Stimulated activated CD4-positive, alpha-beta T cell treated with anti-CD3 and anti-CD28 coated beads, Interleukin-2, amount 100 ng/mL, for 4 hours (primary cell): ENCODE results near the gene UGT1A3.

Experiments
- DNase-seq: peaks from one replicate; pipeline ENCODE4 v3.0.0-alpha.2; 2020; ENCODE audit warnings: low read depth

Gene UGT1A3

DNA sequence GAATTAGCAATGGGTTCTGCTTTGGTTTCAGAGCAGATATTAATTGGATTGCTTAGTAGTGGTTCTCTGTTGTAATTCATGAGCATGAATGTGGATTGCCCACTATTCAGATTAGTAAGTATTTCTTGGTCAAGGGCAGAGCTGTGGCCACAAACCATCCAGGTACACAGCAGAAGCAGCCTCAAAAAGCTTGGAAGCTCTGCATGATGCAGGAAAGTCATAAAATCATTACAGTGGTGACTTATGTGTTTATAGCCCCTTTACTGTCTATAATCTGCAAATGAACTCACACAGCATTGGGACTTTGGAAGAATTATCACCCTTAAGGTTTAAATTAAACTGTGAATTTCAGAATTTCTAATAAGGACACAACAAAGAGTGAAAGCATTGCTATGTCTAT is 29.3 kb downstream of the UGT1A3 start:
- DNase-seq = no peak

GRCh38 chr2:233758849-233759248 is 30.0 kb downstream of the UGT1A3 start:
- no peak for DNase-seq

- no peak for DNase-seq
These were observed 31.2 kb downstream of the UGT1A3 start, which contains the start of gene UGT1A1 for GRCh38 chr2:233760043-233760442. Gene UGT1A1 (plus strand): TSS chr2:233760270. CDS start chr2:233760288, 18 bp downstream.

DNA sequence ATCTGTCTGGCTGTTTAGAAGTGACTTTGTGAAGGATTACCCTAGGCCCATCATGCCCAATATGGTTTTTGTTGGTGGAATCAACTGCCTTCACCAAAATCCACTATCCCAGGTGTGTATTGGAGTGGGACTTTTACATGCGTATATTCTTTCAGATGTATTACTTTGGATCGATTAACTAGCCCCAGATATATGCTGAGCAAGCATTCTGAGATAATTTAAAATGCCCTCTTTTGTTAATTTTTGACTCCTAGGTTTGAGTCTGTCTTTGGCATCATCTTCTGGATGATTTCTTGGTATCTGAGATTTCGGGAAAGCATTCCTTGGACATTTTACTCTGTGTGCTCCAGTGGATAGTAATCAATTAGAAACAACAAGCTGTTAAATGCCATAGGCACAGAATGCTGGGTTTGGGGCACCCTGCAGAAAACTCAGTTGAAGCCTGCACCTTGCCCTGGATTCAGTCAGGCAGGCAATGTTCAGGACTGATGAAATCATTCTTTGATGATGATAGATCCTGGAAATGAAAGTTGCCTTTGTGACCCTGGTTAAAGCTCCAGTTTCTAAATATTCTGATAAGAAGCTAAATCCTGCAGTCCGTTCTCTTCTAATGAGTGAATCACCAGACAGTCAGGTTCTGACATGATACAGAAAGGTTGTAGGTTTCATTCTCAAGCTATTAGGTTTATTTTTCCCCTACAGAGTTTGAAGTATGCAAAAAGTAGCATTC is 32.4 kb downstream of the UGT1A3 start:
- DNase-seq = no peak

DNA sequence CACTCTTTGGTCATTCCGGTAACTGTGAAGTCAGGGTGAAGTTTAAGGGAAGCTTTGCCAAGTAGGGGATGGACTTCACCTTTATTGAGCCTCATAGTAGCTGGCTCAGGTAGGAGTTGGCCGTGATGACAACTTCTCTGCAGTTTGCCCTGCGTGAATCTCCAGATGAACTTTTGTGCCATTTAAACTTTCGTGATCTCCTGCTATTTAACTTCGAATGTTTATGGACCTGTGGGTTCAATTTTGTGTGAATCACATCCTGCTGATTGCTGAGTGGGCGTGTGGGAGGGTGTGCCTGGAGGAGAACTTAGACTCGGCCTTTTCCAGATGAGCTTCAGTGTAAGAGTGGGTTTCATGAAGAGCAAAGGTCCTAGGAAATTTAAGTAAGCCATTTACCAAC is 35.4 kb downstream of the UGT1A3 start:
- no peak for DNase-seq

DNA sequence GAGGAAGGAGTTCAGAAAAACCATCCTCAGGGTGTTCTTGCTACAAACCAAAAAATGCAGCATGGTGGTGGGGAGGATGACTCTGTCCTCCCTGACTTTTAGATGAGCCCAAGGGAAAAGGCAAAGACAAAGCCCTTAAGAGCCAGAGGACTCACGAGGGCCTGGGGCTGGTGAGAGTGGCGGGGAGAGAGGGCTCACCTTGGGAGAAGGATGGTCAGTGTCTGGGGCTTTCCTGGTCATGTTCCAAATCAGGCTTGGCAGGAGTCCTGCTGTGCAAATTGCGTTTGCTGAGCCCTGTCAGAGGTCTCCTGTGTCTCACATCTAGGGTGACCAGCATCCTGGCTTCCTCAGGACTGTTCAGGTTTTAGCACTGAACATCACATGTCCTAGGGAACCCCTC is 35.9 kb downstream of the UGT1A3 start:
- DNase-seq = no peak

GRCh38 chr2:233766416-233766815 is 37.6 kb downstream of the UGT1A3 start:
- no peak for DNase-seq

- no peak for DNase-seq
These were observed 39.2 kb downstream of the UGT1A3 start for GRCh38 chr2:233768076-233768475.

- DNase-seq = no peak
These were observed 40.4 kb downstream of the UGT1A3 start for GRCh38 chr2:233769260-233769659.

DNA sequence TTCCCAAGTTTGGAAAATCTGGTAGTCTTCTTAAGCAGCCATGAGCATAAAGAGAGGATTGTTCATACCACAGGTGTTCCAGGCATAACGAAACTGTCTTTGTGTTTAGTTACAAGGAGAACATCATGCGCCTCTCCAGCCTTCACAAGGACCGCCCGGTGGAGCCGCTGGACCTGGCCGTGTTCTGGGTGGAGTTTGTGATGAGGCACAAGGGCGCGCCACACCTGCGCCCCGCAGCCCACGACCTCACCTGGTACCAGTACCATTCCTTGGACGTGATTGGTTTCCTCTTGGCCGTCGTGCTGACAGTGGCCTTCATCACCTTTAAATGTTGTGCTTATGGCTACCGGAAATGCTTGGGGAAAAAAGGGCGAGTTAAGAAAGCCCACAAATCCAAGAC is 43.3 kb downstream of the UGT1A3 start:
- DNase-seq = no peak

GRCh38 chr2:233772583-233772982 is 43.7 kb downstream of the UGT1A3 start:
- no peak for DNase-seq

DNA sequence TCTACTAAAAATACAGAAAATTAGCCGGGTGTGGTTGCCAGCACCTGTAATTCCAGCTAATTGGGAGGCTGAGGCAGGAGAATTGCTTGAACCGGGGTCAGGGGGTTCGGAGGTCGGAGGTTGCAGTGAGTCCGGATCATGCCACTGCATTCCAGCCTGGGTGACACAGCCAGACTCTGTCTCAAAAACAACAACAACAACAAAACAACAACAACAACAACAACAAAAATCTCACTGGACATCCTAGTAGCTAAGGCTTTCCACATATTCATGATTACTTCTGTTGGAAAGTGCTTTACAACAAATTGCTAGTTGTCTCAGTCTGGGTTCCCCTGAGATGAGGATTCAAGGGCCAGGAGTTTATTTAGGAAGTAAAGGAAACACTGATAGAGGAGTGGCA is 45.0 kb downstream of the UGT1A3 start:
- no peak for DNase-seq

GRCh38 chr2:233775414-233775813 is 46.6 kb downstream of the UGT1A3 start:
- DNase-seq = no peak

DNA sequence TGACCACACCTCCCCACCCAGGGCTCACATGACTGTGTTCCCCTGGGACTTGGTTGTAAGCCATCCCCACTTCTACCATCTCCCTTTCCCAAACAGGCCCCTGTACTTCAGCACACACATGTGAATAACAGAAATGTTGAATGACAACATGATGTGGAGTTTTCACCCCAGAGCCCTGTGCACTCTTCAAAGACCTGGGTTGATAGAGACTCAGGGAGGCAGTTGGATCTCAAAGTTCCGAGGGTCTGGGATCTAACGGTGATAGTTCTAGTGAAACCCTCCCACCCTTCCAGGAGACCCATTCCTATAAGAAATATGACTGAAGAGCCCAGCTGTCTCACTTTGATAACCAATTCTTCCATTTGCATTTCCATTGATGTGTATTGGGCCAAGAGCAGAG is 49.2 kb downstream of the UGT1A3 start, which contains the start of gene MROH2A:
TSS of gene MROH2A (plus strand) at position 301 of the 400 bp plus-strand sequence. CDS start 1,029 bp downstream, outside the sequence.
- DNase-seq = no peak

- DNase-seq = no peak
These were observed 50.9 kb downstream of the UGT1A3 start for GRCh38 chr2:233779722-233780121.

GRCh38 chr2:233780771-233781170 is 51.9 kb downstream of the UGT1A3 start:
- no peak for DNase-seq

GRCh38 chr2:233789554-233789953 is 60.7 kb downstream of the UGT1A3 start:
- no peak for DNase-seq

DNA sequence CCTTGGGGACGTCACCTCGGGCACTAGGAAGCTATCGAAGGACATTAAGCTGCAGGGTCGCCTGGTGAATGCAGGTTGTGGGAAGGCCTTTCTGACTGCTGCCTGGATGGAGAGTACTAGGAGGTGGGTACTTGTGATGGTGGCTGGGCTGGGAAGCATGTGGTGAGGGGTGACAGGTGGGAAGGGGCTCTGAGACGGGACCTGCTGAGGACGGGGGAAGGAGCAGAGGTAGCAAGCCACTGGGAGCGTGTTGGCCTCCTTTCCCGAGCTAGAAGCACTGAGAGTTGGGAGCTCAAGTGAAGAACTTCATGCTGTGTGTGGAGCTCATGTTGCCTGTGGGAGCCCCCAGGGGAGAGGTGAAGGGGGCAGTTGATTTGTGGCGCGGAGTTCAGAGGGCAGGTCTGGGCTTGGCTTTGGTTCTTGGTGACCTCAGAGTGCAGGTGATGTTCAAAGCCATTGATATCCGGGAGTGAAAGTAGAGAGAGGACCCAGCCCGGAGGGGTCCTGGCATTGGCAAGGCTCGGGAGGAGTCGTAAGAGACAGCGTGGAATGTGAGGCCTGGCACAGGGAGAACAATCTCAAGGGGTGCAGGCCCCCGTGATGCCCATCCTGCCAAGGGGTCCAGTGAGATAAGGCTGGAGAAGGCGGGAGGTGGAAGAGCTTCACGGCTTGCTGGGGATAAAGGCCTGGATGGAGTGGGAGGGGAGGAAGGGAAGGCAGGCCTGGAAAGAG is 62.5 kb downstream of the UGT1A3 start:
- no peak for DNase-seq

DNA sequence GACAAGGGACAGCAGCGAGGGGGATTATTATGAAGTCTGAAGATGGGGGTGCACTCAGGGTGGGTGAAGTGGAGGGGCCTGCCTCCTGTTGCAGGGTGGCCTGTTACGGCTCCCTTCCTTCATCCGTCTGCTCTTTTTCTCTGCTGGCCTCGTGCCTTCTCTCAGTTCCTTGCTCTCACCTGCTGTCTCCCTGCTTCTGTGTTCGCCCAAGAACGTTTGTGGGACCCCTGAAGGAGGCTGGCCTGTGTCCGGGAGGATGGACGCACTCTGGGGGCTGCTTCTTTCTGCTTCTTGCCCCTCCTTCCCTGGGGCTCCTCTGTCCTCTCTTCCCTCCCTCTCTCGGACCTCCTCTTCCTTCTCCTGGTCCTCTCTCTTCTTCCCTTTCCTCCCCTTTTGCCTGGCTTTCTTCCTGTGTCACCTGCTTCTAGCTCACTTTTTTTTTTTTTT is 63.1 kb downstream of the UGT1A3 start:
- no peak for DNase-seq

DNA sequence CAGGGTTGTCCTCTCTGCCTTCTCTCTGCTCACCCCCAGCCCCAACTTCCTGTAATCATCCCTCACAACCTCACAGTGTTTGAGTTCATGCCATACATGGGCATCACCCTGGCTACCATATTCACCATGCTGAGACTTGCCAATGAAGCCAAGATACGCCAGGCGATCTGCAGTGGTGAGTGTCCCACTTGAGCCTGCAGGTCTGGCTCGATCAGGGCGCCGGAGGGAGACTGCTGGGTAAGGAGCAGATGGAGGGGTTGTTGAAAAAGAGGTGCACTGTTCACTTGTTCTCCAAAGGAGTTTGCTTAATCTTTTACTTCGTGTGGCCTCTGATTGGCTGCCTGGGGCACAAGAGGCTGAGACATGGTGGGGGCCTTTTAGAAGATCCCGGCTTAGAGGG is 63.9 kb downstream of the UGT1A3 start:
- DNase-seq = no peak

GRCh38 chr2:233793465-233794127 is 64.8 kb downstream of the UGT1A3 start:
- DNase-seq = no peak

GRCh38 chr2:233794128-233794658 is 65.4 kb downstream of the UGT1A3 start:
- no peak for DNase-seq
